ENCODE results near the gene NFKBIL1.

GRCh38 chr6:31558631-31559500, 11.5 kb downstream of the NFKBIL1 start:
- TF ChIP-seq POLR2A (IDR thresholded peaks at IDR 0.05) (no peak), POLR2AphosphoS5 (IDR thresholded peaks at IDR 0.05; ENCODE audit: insufficient read depth in 1 of 2, low read depth in 1 of 2) (no peak), CTCF (IDR thresholded peaks at IDR 0.05) (no peak)
